HepG2 (cell line): ENCODE data around the gene DGAT2. TPM values are rescaled to one million over a fixed set of nuclear protein-coding genes. Genes with fewer than 3 reads are reported as not detected.

Source experiments
- ATAD3A ChIP-seq: sonication (generic); formaldehyde crosslinking; IDR thresholded peaks from 2 replicates; pipeline ENCODE4 v1.4.0; 2020; ENCODE audit warnings: missing genetic modification reagents
- EEA1 ChIP-seq: sonication (generic); formaldehyde crosslinking; IDR thresholded peaks from 2 replicates; pipeline ENCODE4 v1.5.1; 2020; ENCODE audit warnings: mild to moderate bottlenecking, missing genetic modification reagents, borderline replicate concordance
- ETS1 ChIP-seq: sonication (generic); formaldehyde crosslinking; IDR thresholded peaks from 2 replicates; pipeline ENCODE4 v1.4.0; 2020; ENCODE audit warnings: missing genetic modification reagents
- GPN1 ChIP-seq: sonication (generic); formaldehyde crosslinking; IDR thresholded peaks from 2 replicates; pipeline ENCODE4 v1.5.1; 2020; ENCODE audit warnings: missing genetic modification reagents, borderline replicate concordance
- HBP1 ChIP-seq: IDR thresholded peaks from 2 replicates; pipeline ENCODE4 v1.6.1; 2016; ENCODE audit warnings: low read depth, control low read depth
- HDAC2 ChIP-seq: sonication (generic); formaldehyde crosslinking; IDR thresholded peaks from 2 replicates; pipeline ENCODE4 v1.4.0; 2020; ENCODE audit warnings: missing genetic modification reagents
- HNRNPH1 ChIP-seq: fragments of 200-400 bp; formaldehyde crosslinking; optimal IDR thresholded peaks from 2 replicates; pipeline ENCODE3; 2017; ENCODE audit warnings: mild to moderate bottlenecking, low read depth, low read length
- MAFK ChIP-seq, 2 experiments: IDR thresholded peaks in 1 of 2; conservative IDR thresholded peaks in 1 of 2; 2 replicates each; pipeline ENCODE4 v1.6.1; 2011; ENCODE audit warnings: improper control_type of control experiment in 2 of 2, low read length in 2 of 2
- MYC ChIP-seq: sonication (generic); formaldehyde crosslinking; IDR thresholded peaks from 2 replicates; pipeline ENCODE4 v1.9.0; 2021; ENCODE audit warnings: missing genetic modification reagents, borderline replicate concordance
- NFYC ChIP-seq: IDR thresholded peaks from 2 replicates; pipeline ENCODE4 v1.6.1; 2016; ENCODE audit warnings: missing genetic modification reagents, missing compliant biosample characterization
- PHB2 ChIP-seq: fragments of 450-650 bp; IDR thresholded peaks from 2 replicates; pipeline ENCODE4 v1.6.1; 2018; ENCODE audit not compliant: partially characterized antibody
- PHF5A ChIP-seq: IDR thresholded peaks from one replicate; pipeline ENCODE4 v1.6.1; 2018; ENCODE audit warnings: low read depth, missing genetic modification reagents; ENCODE audit not compliant: unreplicated experiment
- PHF8 ChIP-seq: sonication (generic); formaldehyde crosslinking; IDR thresholded peaks from 2 replicates; pipeline ENCODE4 v1.5.0; 2020; ENCODE audit warnings: missing genetic modification reagents
- REXO4 ChIP-seq: sonication (generic); formaldehyde crosslinking; IDR thresholded peaks from 2 replicates; pipeline ENCODE4 v1.8.0; 2022; ENCODE audit warnings: missing genetic modification reagents, mild to moderate bottlenecking, borderline replicate concordance
- RFXANK ChIP-seq: IDR thresholded peaks from 2 replicates; pipeline ENCODE4 v1.6.1; 2016
- TBP ChIP-seq: sonication (generic); formaldehyde crosslinking; IDR thresholded peaks from 2 replicates; pipeline ENCODE4 v1.5.0; 2020; ENCODE audit warnings: missing genetic modification reagents
- TCF7 ChIP-seq: sonication (generic); IDR thresholded peaks from 2 replicates; pipeline ENCODE4 v1.6.1; 2016; ENCODE audit warnings: antibody characterized with exemption, low read depth
- TP53 ChIP-seq: sonication (generic); formaldehyde crosslinking; conservative IDR thresholded peaks from 2 replicates; pipeline ENCODE4 v1.4.0; 2020; ENCODE audit warnings: missing genetic modification reagents
- ZBTB42 ChIP-seq: sonication (generic); formaldehyde crosslinking; IDR thresholded peaks from 2 replicates; pipeline ENCODE4 v1.5.0; 2020; ENCODE audit warnings: mild to moderate bottlenecking, missing genetic modification reagents
- ZBTB7A ChIP-seq: sonication (generic); formaldehyde crosslinking; IDR thresholded peaks from 2 replicates; pipeline ENCODE4 v1.8.0; 2022; ENCODE audit warnings: mild to moderate bottlenecking, missing genetic modification reagents
- ZNF124 ChIP-seq: sonication (generic); formaldehyde crosslinking; IDR thresholded peaks from 2 replicates; pipeline ENCODE4 v1.4.0; 2020; ENCODE audit warnings: missing genetic modification reagents
- ZNF138 ChIP-seq: sonication (generic); formaldehyde crosslinking; IDR thresholded peaks from 2 replicates; pipeline ENCODE4 v1.5.0; 2020; ENCODE audit warnings: mild to moderate bottlenecking, low read depth, missing genetic modification reagents
- ZNF230 ChIP-seq: sonication (generic); formaldehyde crosslinking; IDR thresholded peaks from 2 replicates; pipeline ENCODE4 v1.4.0; 2020; ENCODE audit warnings: mild to moderate bottlenecking, missing genetic modification reagents
- ZNF232 ChIP-seq: sonication (generic); formaldehyde crosslinking; IDR thresholded peaks from 2 replicates; pipeline ENCODE4 v1.4.0; 2020; ENCODE audit warnings: missing genetic modification reagents, borderline replicate concordance
- ZNF460 ChIP-seq: sonication (generic); formaldehyde crosslinking; IDR thresholded peaks from 2 replicates; pipeline ENCODE4 v1.5.1; 2020; ENCODE audit warnings: missing genetic modification reagents, mild to moderate bottlenecking, borderline replicate concordance
- ZNF530 ChIP-seq: sonication (generic); formaldehyde crosslinking; IDR thresholded peaks from 2 replicates; pipeline ENCODE4 v1.5.0; 2020; ENCODE audit warnings: low read depth, mild to moderate bottlenecking, missing genetic modification reagents
- ZNF570 ChIP-seq: sonication (generic); formaldehyde crosslinking; IDR thresholded peaks from 2 replicates; pipeline ENCODE4 v1.4.0; 2020; ENCODE audit warnings: mild to moderate bottlenecking, missing genetic modification reagents, borderline replicate concordance
- ZNF605 ChIP-seq: sonication (generic); formaldehyde crosslinking; IDR thresholded peaks from 2 replicates; pipeline ENCODE4 v1.8.0; 2022; ENCODE audit warnings: mild to moderate bottlenecking, missing genetic modification reagents
- ZNF703 ChIP-seq: sonication (generic); formaldehyde crosslinking; IDR thresholded peaks from 2 replicates; pipeline ENCODE4 v1.5.1; 2020; ENCODE audit warnings: missing genetic modification reagents, mild to moderate bottlenecking, moderate library complexity, borderline replicate concordance
- ZNF709 ChIP-seq: sonication (generic); formaldehyde crosslinking; IDR thresholded peaks from 2 replicates; pipeline ENCODE4 v1.5.0; 2020; ENCODE audit warnings: mild to moderate bottlenecking, missing genetic modification reagents
- ZNF790 ChIP-seq: sonication (generic); formaldehyde crosslinking; IDR thresholded peaks from 2 replicates; pipeline ENCODE4 v1.8.0; 2022; ENCODE audit warnings: missing genetic modification reagents, mild to moderate bottlenecking, borderline replicate concordance
- polyA plus RNA-seq, 8 experiments: library from polyadenylated mRNA; depleted of rRNA in 3 of 8; stranded (reverse) in 7 of 8; unstranded in 1 of 8; fragments of >200 nt; fragmentation: Illumina TruSeq in 4 of 8; extraction: Trizol in 4 of 8; gene quantifications; 2 replicates each; pipeline versions ENCODE4 v1.2.1 to v1.2.3, GENCODE V29; 2011 to 2016; ENCODE audit warnings: low read depth in 4 of 8, missing spikeins in 1 of 8, mixed read lengths in 1 of 8; ENCODE audit not compliant: insufficient read depth in 1 of 8
- total RNA-seq, 5 experiments: library from RNA; depleted of rRNA; stranded (reverse); fragments of >200 nt; fragmentation: Illumina TruSeq; extraction: Trizol; gene quantifications; 2 replicates each; pipeline ENCODE4 v1.2.3, GENCODE V29; 2016; ENCODE audit warnings: low read depth in 1 of 5

DGAT2 gene
- total and polyA plus RNA-seq, 2 of the 13 experiments (the other 11 are each of a cell fraction or from before 2014, with no cell fraction given): 39.0 to 65.6 TPM

GRCh38 chr11:75768909-75769771 is 562 bp downstream of the DGAT2 start (continued):
- TF ChIP-seq ZNF460 (CRISPR knock-in tag) (no peak), ZNF709 (CRISPR knock-in tag) (no peak; the same call in 1 of the 2 replicates), ZNF570 (CRISPR knock-in tag) (no peak), HNRNPH1 (no peak), ZNF530 (CRISPR knock-in tag) (0 out of 2 replicates have a peak, but pooled peaks have one; percentile 14), ETS1 (CRISPR knock-in tag) (no peak), ZNF703 (CRISPR knock-in tag) (peak; percentile 1; the same call in 1 of the 2 replicates), ZNF230 (CRISPR knock-in tag) (no peak), TCF7 (no peak), RFXANK (no peak), HBP1 (0 out of 2 replicates have a peak, but pooled peaks have one; percentile 31), ZNF124 (CRISPR knock-in tag) (no peak), GPN1 (CRISPR knock-in tag) (no peak), NFYC (CRISPR knock-in tag) (no peak), REXO4 (no peak), TBP (CRISPR knock-in tag) (no peak), PHF8 (CRISPR knock-in tag) (no peak), ZNF232 (no peak), TP53 (no peak), MYC (CRISPR knock-in tag) (no peak), ATAD3A (CRISPR knock-in tag) (no peak), HDAC2 (0 out of 2 replicates have a peak, but pooled peaks have one; percentile 22), MAFK (conservative IDR thresholded peaks at IDR 0.05 in 1 of 2, IDR thresholded peaks at IDR 0.05 in 1 of 2; ENCODE audit: low read length in 2 of 2) (no peak), ZNF790 (CRISPR knock-in tag) (0 out of 2 replicates have a peak, but pooled peaks have one; percentile 3), PHB2 (no peak), EEA1 (CRISPR knock-in tag) (no peak), ZNF138 (CRISPR knock-in tag) (no peak), ZBTB7A (CRISPR knock-in tag) (no peak), ZBTB42 (no peak), ZNF605 (no peak), PHF5A (CRISPR knock-in tag) (no peak)
